HCT116 (cell line): ENCODE measurements around the gene SMURF1. TPM values are rescaled to one million over a fixed set of nuclear protein-coding genes. Genes with fewer than 3 reads are reported as not detected.

Source experiments
- ATAC-seq: fragments of 200-7000 bp; cut with Tn5 transposase; 2 replicates; pipeline ENCODE4 v1.9.1; 2020; ENCODE audit warnings: mild to moderate bottlenecking, moderate library complexity
- BruUV-seq: library from RNA; stranded (reverse); fragments of 400-500 nt; replicated peaks from 2 replicates; lab custom pipeline; 2021; lab: Mats Ljungman, UMichigan
- CTCF ChIA-PET: fragments of 300-600 bp; sonication (Branson Sonifier 250); formaldehyde crosslinking; loops from one replicate; lab custom pipeline; 2021; ENCODE audit warnings: antibody characterized with exemption; lab: Charles Lee
- POLR2A ChIA-PET: fragments of 300-600, 350-600 bp; sonication (Branson Sonifier 250); formaldehyde crosslinking; loops from one replicate; lab custom pipeline; 2021; ENCODE audit warnings: antibody characterized with exemption; lab: Charles Lee
- RAD21 ChIA-PET, 2 experiments: fragments of 300-600 bp; sonication (Branson Sonifier 250); formaldehyde crosslinking; loops; one replicate each; lab custom pipeline; 2023; ENCODE audit warnings: low total read pairs in 2 of 2; ENCODE audit not compliant: uncharacterized antibody in 2 of 2, unreplicated experiment in 2 of 2, low non-redundant PET in 1 of 2; lab: Charles Lee
- DNase-seq: peaks from one replicate; pipeline ENCODE4 v3.0.0-alpha.2; 2010; ENCODE audit warnings: low read depth, low spot score
- H2AFZ ChIP-seq: fragments of 200-600 bp; shearing (Covaris generic), sonication (generic); 2 replicates; pipeline ENCODE4 v1.6.1; 2017; ENCODE audit warnings: low read depth, mixed run types, mixed read lengths, antibody characterized with exemption, low read length; ENCODE audit not compliant: poor library complexity, severe bottlenecking
- H3K27ac ChIP-seq: 2 replicates; pipeline ENCODE4 v1.5.1; 2012; ENCODE audit warnings: low read depth, low read length
- H3K27me3 ChIP-seq: fragments of 200-600 bp; sonication (generic); 2 replicates; pipeline ENCODE4 v1.6.1; 2016; ENCODE audit warnings: mixed run types, low read length, mixed read lengths; ENCODE audit not compliant: insufficient read depth
- H3K36me3 ChIP-seq, 2 experiments: fragments of 200-500 bp in 1 of 2; fragments of 200-600 bp in 1 of 2; sonication (Bioruptor generic) in 1 of 2; sonication (generic) in 1 of 2; 2 replicates each; pipeline versions ENCODE4 v1.5.1 to v1.6.1; 2014 to 2016; ENCODE audit warnings: low read length in 2 of 2, inconsistent platforms in 1 of 2, mixed read lengths in 1 of 2, mixed run types in 1 of 2; ENCODE audit not compliant: insufficient read depth in 2 of 2, control insufficient read depth in 1 of 2
- H3K4me1 ChIP-seq, 2 experiments: fragments of 200-600 bp in 1 of 2; sonication (generic) in 1 of 2; 2 replicates each; pipeline versions ENCODE4 v1.5.1 to v1.6.1; 2012 to 2017; ENCODE audit warnings: low read length in 2 of 2, inconsistent platforms in 1 of 2, mild to moderate bottlenecking in 1 of 2, mixed read lengths in 1 of 2, mixed run types in 1 of 2, moderate library complexity in 1 of 2; ENCODE audit not compliant: insufficient read depth in 2 of 2, control insufficient read depth in 1 of 2
- H3K4me2 ChIP-seq: fragments of 200-600 bp; sonication (generic); 2 replicates; pipeline ENCODE4 v1.6.1; 2017; ENCODE audit warnings: mixed run types, low read length, mixed read lengths
- H3K4me3 ChIP-seq, 2 experiments: fragments of 200-600 bp in 1 of 2; sonication (generic) in 1 of 2; replicated peaks in 1 of 2; 2 replicates each; pipeline ENCODE4 v1.5.1; 2011 to 2016; ENCODE audit warnings: low read length in 2 of 2, control low read depth in 1 of 2, low read depth in 1 of 2, mild to moderate bottlenecking in 1 of 2, mixed read lengths in 1 of 2, mixed run types in 1 of 2
- H3K79me2 ChIP-seq: fragments of 200-600 bp; sonication (generic); 2 replicates; pipeline ENCODE4 v1.6.1; 2017; ENCODE audit warnings: mild to moderate bottlenecking, mixed run types, low read length, moderate library complexity, mixed read lengths; ENCODE audit not compliant: insufficient read depth
- H3K9ac ChIP-seq: fragments of 200-600 bp; sonication (generic); 2 replicates; pipeline ENCODE4 v1.6.1; 2016; ENCODE audit warnings: low read length, mixed read lengths
- H3K9me2 ChIP-seq: fragments of 200-600 bp; sonication (generic), shearing (Covaris generic); 2 replicates; pipeline ENCODE4 v1.6.1; 2017; ENCODE audit warnings: mixed run types, mild to moderate bottlenecking, moderate library complexity; ENCODE audit not compliant: insufficient read depth
- H3K9me3 ChIP-seq, 2 experiments: fragments of 200-500 bp in 1 of 2; fragments of 200-600 bp in 1 of 2; sonication (Bioruptor generic) in 1 of 2; sonication (generic) in 1 of 2; 2 replicates each; pipeline ENCODE4 v1.6.1; 2014 to 2017; ENCODE audit warnings: low read length in 2 of 2, mixed read lengths in 2 of 2, inconsistent platforms in 1 of 2, low read depth in 1 of 2, mild to moderate bottlenecking in 1 of 2, mixed run types in 1 of 2, moderate library complexity in 1 of 2; ENCODE audit not compliant: control insufficient read depth in 1 of 2, insufficient read depth in 1 of 2
- H4K20me1 ChIP-seq: fragments of 200-600 bp; sonication (generic), shearing (Covaris generic); 2 replicates; pipeline ENCODE4 v1.6.1; 2017; ENCODE audit warnings: mixed run types, mild to moderate bottlenecking, moderate library complexity; ENCODE audit not compliant: insufficient read depth
- CBX3 ChIP-seq: IDR thresholded peaks from 2 replicates; pipeline ENCODE4 v1.6.1; 2012; ENCODE audit warnings: low read depth
- CEBPB ChIP-seq: IDR thresholded peaks from 2 replicates; pipeline ENCODE4 v1.6.1; 2012; ENCODE audit warnings: low read depth
- ELF1 ChIP-seq: IDR thresholded peaks from 2 replicates; pipeline ENCODE4 v1.6.1; 2012; ENCODE audit warnings: low read depth, borderline replicate concordance
- EZH2 ChIP-seq: fragments of 200-600 bp; sonication (generic); IDR thresholded peaks from 2 replicates; pipeline ENCODE4 v1.6.1; 2017; ENCODE audit warnings: antibody characterized with exemption, mixed run types
- EZH2phosphoT487 ChIP-seq: fragments of 200-600 bp; IDR thresholded peaks from 2 replicates; pipeline ENCODE4 v1.6.1; 2018; ENCODE audit warnings: antibody characterized with exemption, borderline replicate concordance
- JUND ChIP-seq: IDR thresholded peaks from 2 replicates; pipeline ENCODE4 v1.6.1; 2012
- POLR2A ChIP-seq: IDR thresholded peaks from 2 replicates; pipeline ENCODE4 v1.7.0; 2011; ENCODE audit warnings: borderline replicate concordance; ENCODE audit not compliant: insufficient read depth, insufficient read length; ENCODE audit errors: extremely low read depth
- POLR2AphosphoS5 ChIP-seq: IDR thresholded peaks from 2 replicates; pipeline ENCODE4 v1.6.1; 2011; ENCODE audit warnings: mild to moderate bottlenecking, low read depth, low read length, moderate library complexity
- SIN3A ChIP-seq: IDR thresholded peaks from 2 replicates; pipeline ENCODE4 v1.6.1; 2012; ENCODE audit warnings: low read depth
- SP1 ChIP-seq: IDR thresholded peaks from 2 replicates; pipeline ENCODE4 v1.6.1; 2012; ENCODE audit warnings: low read depth
- SRF ChIP-seq: IDR thresholded peaks from 2 replicates; pipeline ENCODE4 v1.6.1; 2012; ENCODE audit warnings: low read depth
- TCF7L2 ChIP-seq: IDR thresholded peaks from 2 replicates; pipeline ENCODE4 v1.7.0; 2011; ENCODE audit warnings: borderline replicate concordance, inconsistent platforms; ENCODE audit not compliant: insufficient read depth, insufficient read length; ENCODE audit errors: extremely low read depth
- YY1 ChIP-seq: IDR thresholded peaks from 2 replicates; pipeline ENCODE4 v1.6.1; 2011; ENCODE audit warnings: low read length, low read depth, moderate library complexity, mild to moderate bottlenecking; ENCODE audit not compliant: insufficient replicate concordance; ENCODE audit errors: extremely low read depth
- ZFX ChIP-seq: fragments of 450-650 bp; IDR thresholded peaks from 2 replicates; pipeline ENCODE4 v1.6.1; 2017
- ZNF274 ChIP-seq: fragments of 200-500 bp; sonication (Bioruptor generic); IDR thresholded peaks from 2 replicates; pipeline ENCODE4 v1.6.1; 2014; ENCODE audit warnings: mild to moderate bottlenecking, low read depth, low read length, inconsistent platforms
- intact Hi-C: fragments of 100-400 bp; cut with micrococcal nuclease; formaldehyde crosslinking; loops from 2 replicates; pipeline ENCODE4 v1.10.0; 2022
- total RNA-seq: library from RNA; stranded (reverse); gene quantifications from one replicate; pipeline ENCODE4 v1.2.1, GENCODE V29; 2021; ENCODE audit not compliant: unreplicated experiment
- TF ChIP-seq, protein P1 (sequence below), 3 experiments: fragments of 200-600 bp in 1 of 3; sonication (generic) in 1 of 3; IDR thresholded peaks in 2 of 3; conservative IDR thresholded peaks in 1 of 3; 2 replicates each; pipeline ENCODE4 v1.5.1; 2012 to 2017; ENCODE audit warnings: low read depth in 2 of 3, low read length in 2 of 3, antibody characterized with exemption in 1 of 3, borderline replicate concordance in 1 of 3, control low read depth in 1 of 3, mild to moderate bottlenecking in 1 of 3, mixed read lengths in 1 of 3, mixed run types in 1 of 3, moderate library complexity in 1 of 3; ENCODE audit not compliant: insufficient read depth in 1 of 3
- TF ChIP-seq, protein P2 (sequence below): IDR thresholded peaks from 2 replicates; pipeline ENCODE4 v1.6.1; 2011; ENCODE audit warnings: mild to moderate bottlenecking, low read length, moderate library complexity; ENCODE audit not compliant: insufficient replicate concordance; ENCODE audit errors: extremely low read depth

SMURF1 gene
- total RNA-seq, 1 experiment from 2014 or later: 24.6 TPM

DNA sequence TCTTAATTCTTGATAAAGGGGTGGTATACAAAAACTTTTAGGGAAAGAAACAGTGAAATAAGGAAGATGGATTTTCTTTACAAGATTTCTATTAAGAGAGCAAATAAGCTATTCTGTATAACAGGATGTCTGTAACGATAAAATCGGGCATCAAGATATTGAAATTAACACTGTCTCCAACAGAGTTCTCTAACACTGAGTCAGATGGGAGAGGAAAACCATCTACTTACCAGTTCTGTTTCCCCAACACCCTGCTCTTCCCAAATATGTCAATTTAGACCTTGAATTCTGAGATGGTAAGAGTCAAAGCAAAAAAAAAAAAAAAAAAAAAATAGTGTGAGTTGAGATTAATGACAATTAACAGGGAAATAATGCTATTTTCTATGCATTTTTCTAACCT is 23.0 kb downstream of the SMURF1 start:
- TF ChIP-seq JUND (no peak), TCF7L2 (no peak), SRF (no peak), POLR2AphosphoS5 (no peak), EZH2phosphoT487 (no peak), ELF1 (no peak), SIN3A (no peak), ZFX (no peak), CEBPB (no peak), CBX3 (no peak), EZH2 (no peak), YY1 (no peak), POLR2A (no peak), SP1 (no peak), ZNF274 (no peak)
- TF ChIP-seq, protein P1, sequence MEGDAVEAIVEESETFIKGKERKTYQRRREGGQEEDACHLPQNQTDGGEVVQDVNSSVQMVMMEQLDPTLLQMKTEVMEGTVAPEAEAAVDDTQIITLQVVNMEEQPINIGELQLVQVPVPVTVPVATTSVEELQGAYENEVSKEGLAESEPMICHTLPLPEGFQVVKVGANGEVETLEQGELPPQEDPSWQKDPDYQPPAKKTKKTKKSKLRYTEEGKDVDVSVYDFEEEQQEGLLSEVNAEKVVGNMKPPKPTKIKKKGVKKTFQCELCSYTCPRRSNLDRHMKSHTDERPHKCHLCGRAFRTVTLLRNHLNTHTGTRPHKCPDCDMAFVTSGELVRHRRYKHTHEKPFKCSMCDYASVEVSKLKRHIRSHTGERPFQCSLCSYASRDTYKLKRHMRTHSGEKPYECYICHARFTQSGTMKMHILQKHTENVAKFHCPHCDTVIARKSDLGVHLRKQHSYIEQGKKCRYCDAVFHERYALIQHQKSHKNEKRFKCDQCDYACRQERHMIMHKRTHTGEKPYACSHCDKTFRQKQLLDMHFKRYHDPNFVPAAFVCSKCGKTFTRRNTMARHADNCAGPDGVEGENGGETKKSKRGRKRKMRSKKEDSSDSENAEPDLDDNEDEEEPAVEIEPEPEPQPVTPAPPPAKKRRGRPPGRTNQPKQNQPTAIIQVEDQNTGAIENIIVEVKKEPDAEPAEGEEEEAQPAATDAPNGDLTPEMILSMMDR (IDR thresholded peaks at IDR 0.05 in 2 of 3, conservative IDR thresholded peaks at IDR 0.05 in 1 of 3; ENCODE audit: borderline replicate concordance in 1 of 3, insufficient read depth in 1 of 3, low read depth in 2 of 3, low read length in 2 of 3): no peak
- TF ChIP-seq, protein P2, sequence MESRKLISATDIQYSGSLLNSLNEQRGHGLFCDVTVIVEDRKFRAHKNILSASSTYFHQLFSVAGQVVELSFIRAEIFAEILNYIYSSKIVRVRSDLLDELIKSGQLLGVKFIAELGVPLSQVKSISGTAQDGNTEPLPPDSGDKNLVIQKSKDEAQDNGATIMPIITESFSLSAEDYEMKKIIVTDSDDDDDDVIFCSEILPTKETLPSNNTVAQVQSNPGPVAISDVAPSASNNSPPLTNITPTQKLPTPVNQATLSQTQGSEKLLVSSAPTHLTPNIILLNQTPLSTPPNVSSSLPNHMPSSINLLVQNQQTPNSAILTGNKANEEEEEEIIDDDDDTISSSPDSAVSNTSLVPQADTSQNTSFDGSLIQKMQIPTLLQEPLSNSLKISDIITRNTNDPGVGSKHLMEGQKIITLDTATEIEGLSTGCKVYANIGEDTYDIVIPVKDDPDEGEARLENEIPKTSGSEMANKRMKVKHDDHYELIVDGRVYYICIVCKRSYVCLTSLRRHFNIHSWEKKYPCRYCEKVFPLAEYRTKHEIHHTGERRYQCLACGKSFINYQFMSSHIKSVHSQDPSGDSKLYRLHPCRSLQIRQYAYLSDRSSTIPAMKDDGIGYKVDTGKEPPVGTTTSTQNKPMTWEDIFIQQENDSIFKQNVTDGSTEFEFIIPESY: no peak
- no TSS peak for BruUV-seq
- H3K4me2 ChIP-seq: no peak overlapping the region
- no peak overlapping the region for H2AFZ ChIP-seq
- CTCF ChIA-PET: no interaction called here
- H3K27ac ChIP-seq: no peak overlapping the region
- intact Hi-C loops: no loop called here
- H3K9ac ChIP-seq: no peak overlapping the region
- no peaks in the 10 kb centered on the region for H3K9me2 ChIP-seq
- no peaks in the 10 kb centered on the region for H3K27me3 ChIP-seq
- H3K79me2 ChIP-seq: peaks cover 94% of the 10 kb centered on the region
- no peak overlapping the region for H3K4me3 ChIP-seq
- RAD21 ChIA-PET: no interaction called here
- no peak for ATAC-seq
- no peak for DNase-seq
- no peaks in the 10 kb centered on the region; a peak in 1 of 4 replicates for H3K9me3 ChIP-seq
- H3K36me3 ChIP-seq: peaks cover 0 to 7% of the 10 kb centered on the region in 2 experiments; a peak in 1 of 4 replicates
- H4K20me1 ChIP-seq: no peaks in the 10 kb centered on the region
- POLR2A ChIA-PET: no interaction called here
- H3K4me1 ChIP-seq: peaks cover 7 to 24% of the 10 kb centered on the region in 2 experiments; a peak in 3 of 4 replicates
